NB4 (cell line): Measurements from ENCODE around the gene GALNTL6.

ENCODE experiments used
- CTCF ChIP-seq: IDR thresholded peaks from one replicate; pipeline ENCODE4 v1.5.1; 2012; ENCODE audit warnings: low read depth, low read length
- MAX ChIP-seq: IDR thresholded peaks from 2 replicates; pipeline ENCODE4 v1.6.1; 2011; ENCODE audit warnings: low read depth, low read length
- MYC ChIP-seq: IDR thresholded peaks from 2 replicates; pipeline ENCODE4 v1.6.1; 2011; ENCODE audit warnings: low read depth, low read length
- POLR2A ChIP-seq: IDR thresholded peaks from 2 replicates; pipeline ENCODE4 v1.6.1; 2011; ENCODE audit warnings: mild to moderate bottlenecking; ENCODE audit not compliant: insufficient read length; ENCODE audit errors: extremely low read depth

- TF ChIP-seq POLR2A: no peak
- no peak for TF ChIP-seq CTCF
- no peak for TF ChIP-seq MYC
- no peak for TF ChIP-seq MAX
Observed at GRCh38 chr4:172173206-172173605, 360.0 kb downstream of the GALNTL6 start.
